CD8-positive, alpha-beta memory T cell (primary cell): ENCODE measurements around the gene LYRM9. TPM values are rescaled to one million over a fixed set of nuclear protein-coding genes. Genes with fewer than 3 reads are reported as not detected.
"Not testable (repeated sequence)": the region's sequence is repeated elsewhere in the genome, so short reads cannot be mapped to it uniquely, and the experiment has no call there.

Experiments used
- CTCF ChIA-PET: fragments of 350-600 bp; sonication (Branson Sonifier 250); formaldehyde crosslinking; loops from one replicate; lab custom pipeline; 2021; ENCODE audit warnings: antibody characterized with exemption; lab: Charles Lee
- POLR2A ChIA-PET: fragments of 350-600 bp; sonication (Branson Sonifier 250); formaldehyde crosslinking; loops from one replicate; lab custom pipeline; 2021; ENCODE audit warnings: antibody characterized with exemption; lab: Charles Lee
- DNase-seq, 5 donors: peaks; one replicate each; pipeline versions ENCODE4 v3.0.0 to v3.0.0-alpha.2; 2020 to 2022; ENCODE audit warnings: mixed read lengths in 1 of 5
- H3K27ac ChIP-seq: one replicate; pipeline ENCODE4 v1.7.0; 2013; ENCODE audit warnings: low read depth, mild to moderate bottlenecking, low read length, moderate library complexity
- H3K27me3 ChIP-seq: 2 replicates; pipeline ENCODE4 v1.7.0; 2013; ENCODE audit warnings: low read length, mild to moderate bottlenecking; ENCODE audit not compliant: insufficient read depth, poor library complexity, severe bottlenecking
- H3K36me3 ChIP-seq: 2 replicates; pipeline ENCODE4 v1.7.0; 2013; ENCODE audit warnings: mild to moderate bottlenecking, low read length, moderate library complexity; ENCODE audit not compliant: insufficient read depth
- H3K4me1 ChIP-seq: 2 replicates; pipeline ENCODE4 v1.7.0; 2013; ENCODE audit warnings: mild to moderate bottlenecking, low read length, moderate library complexity; ENCODE audit not compliant: insufficient read depth
- H3K4me3 ChIP-seq: 2 replicates; pipeline ENCODE4 v1.7.0; 2013; ENCODE audit warnings: mild to moderate bottlenecking, low read length
- H3K9me3 ChIP-seq: 2 replicates; pipeline ENCODE4 v1.7.0; 2013; ENCODE audit warnings: mild to moderate bottlenecking, low read length
- H3K27ac Mint-ChIP-seq, 8 donors: one replicate each; pipeline ENCODE4 v1.8.0; 2020 to 2021; ENCODE audit warnings: mixed read lengths in 8 of 8, mild to moderate bottlenecking in 6 of 8, inconsistent platforms in 3 of 8, moderate library complexity in 3 of 8
- H3K27me3 Mint-ChIP-seq, 2 donors: one replicate each; pipeline ENCODE4 v1.8.0; 2020 to 2021; ENCODE audit warnings: mixed read lengths in 2 of 2, mild to moderate bottlenecking in 1 of 2, moderate library complexity in 1 of 2
- H3K36me3 Mint-ChIP-seq, 3 donors: one replicate each; pipeline ENCODE4 v1.8.0; 2020 to 2021; ENCODE audit warnings: mixed read lengths in 3 of 3, inconsistent platforms in 1 of 3, mild to moderate bottlenecking in 1 of 3
- H3K4me1 Mint-ChIP-seq, 3 donors: one replicate each; pipeline ENCODE4 v1.8.0; 2020 to 2021; ENCODE audit warnings: mixed read lengths in 3 of 3, inconsistent platforms in 1 of 3, mild to moderate bottlenecking in 1 of 3
- H3K4me3 Mint-ChIP-seq, 7 donors: one replicate each; pipeline ENCODE4 v1.8.0; 2020 to 2021; ENCODE audit warnings: mixed read lengths in 7 of 7, mild to moderate bottlenecking in 6 of 7, moderate library complexity in 4 of 7, inconsistent platforms in 2 of 7
- H3K9me3 Mint-ChIP-seq, 5 donors: one replicate each; pipeline ENCODE4 v1.8.0; 2020 to 2022; ENCODE audit warnings: mixed read lengths in 5 of 5, mild to moderate bottlenecking in 3 of 5, moderate library complexity in 2 of 5, inconsistent platforms in 1 of 5
- polyA plus RNA-seq: library from polyadenylated mRNA; unstranded; fragments of 300-500 nt; fragmentation: Illumina TruSeq; gene quantifications from one replicate; pipeline ENCODE4 v1.2.3, GENCODE V29; 2021
- total RNA-seq, 2 experiments: library from RNA; stranded (reverse); gene quantifications; one replicate each; pipeline ENCODE4 v1.2.3, GENCODE V29; 2021

Gene LYRM9
- total and polyA plus RNA-seq, 3 experiments from 2014 or later: 2.5 to 11.1 (median 3.4) TPM

GRCh38 chr17:27854163-27854562, 39.0 kb downstream of the LYRM9 start:
- ChIA-PET POLR2A (no interaction called here), CTCF (no interaction called here)
- DNase-seq: no peak
- no peaks in the 10 kb centered on the region for H3K4me1 Mint-ChIP-seq
- H3K27ac Mint-ChIP-seq: no peak overlapping the region
- peaks cover 3 to 9% of the 10 kb centered on the region in 2 donors for H3K27me3 Mint-ChIP-seq
- H3K9me3 Mint-ChIP-seq: no peaks in the 10 kb centered on the region
- H3K36me3 Mint-ChIP-seq: no peaks in the 10 kb centered on the region
- Histone ChIP-seq H3K27me3 (no peaks in the 10 kb centered on the region), H3K36me3 (no peaks in the 10 kb centered on the region), H3K27ac (no peak overlapping the region), H3K4me1 (no peaks in the 10 kb centered on the region), H3K4me3 (no peak overlapping the region), H3K9me3 (no peaks in the 10 kb centered on the region)
- H3K4me3 Mint-ChIP-seq: no peak overlapping the region

GRCh38 chr17:27853091-27853490, 40.1 kb downstream of the LYRM9 start:
- Histone ChIP-seq H3K36me3 (no peaks in the 10 kb centered on the region), H3K27me3 (no peaks in the 10 kb centered on the region), H3K4me3 (no peak overlapping the region), H3K27ac (no peak overlapping the region), H3K9me3 (no peaks in the 10 kb centered on the region), H3K4me1 (no peaks in the 10 kb centered on the region)
- no peak overlapping the region for H3K4me3 Mint-ChIP-seq
- H3K36me3 Mint-ChIP-seq: no peaks in the 10 kb centered on the region
- DNase-seq: no peak
- H3K4me1 Mint-ChIP-seq: no peaks in the 10 kb centered on the region
- H3K27ac Mint-ChIP-seq: no peak overlapping the region
- H3K9me3 Mint-ChIP-seq: no peaks in the 10 kb centered on the region
- CTCF ChIA-PET: no interaction called here
- POLR2A ChIA-PET: no interaction called here
- H3K27me3 Mint-ChIP-seq: peaks cover 3 to 9% of the 10 kb centered on the region in 2 donors

- Mint-ChIP-seq H3K4me1 (peaks cover 26 to 30% (median 29%) of the 10 kb centered on the region in 3 donors), H3K4me3 (no peak overlapping the region), H3K36me3 (no peaks in the 10 kb centered on the region), H3K27ac (no peak overlapping the region), H3K9me3 (no peaks in the 10 kb centered on the region), H3K27me3 (peaks cover 3 to 5% of the 10 kb centered on the region in 2 donors)
- Histone ChIP-seq H3K4me3 (no peak overlapping the region), H3K4me1 (peaks cover 5% of the 10 kb centered on the region), H3K9me3 (no peaks in the 10 kb centered on the region), H3K27me3 (no peaks in the 10 kb centered on the region), H3K36me3 (no peaks in the 10 kb centered on the region), H3K27ac (no peak overlapping the region)
- ChIA-PET CTCF (interaction anchor here (2.4 kb wide), 1 partner anchor 44 kb away, joined by 8 read pairs; no protein-coding TSS in a partner anchor), POLR2A (no interaction called here)
- no peak for DNase-seq
Measured at GRCh38 chr17:27849474-27850185, 43.5 kb downstream of the LYRM9 start.

GRCh38 chr17:27848931-27849330, 44.2 kb downstream of the LYRM9 start:
- H3K9me3 ChIP-seq: no peaks in the 10 kb centered on the region
- ChIA-PET POLR2A (no interaction called here), CTCF (interaction anchor here (2.4 kb wide), 1 partner anchor 43 kb away, joined by 8 read pairs; no protein-coding TSS in a partner anchor)
- DNase-seq: no peak
- no peak overlapping the region for H3K4me3 ChIP-seq
- peaks cover 5% of the 10 kb centered on the region for H3K4me1 ChIP-seq
- no peaks in the 10 kb centered on the region for H3K9me3 Mint-ChIP-seq
- peak overlapping the region in 1 of 7 donors; percentile 6 for H3K4me3 Mint-ChIP-seq
- peaks cover 26 to 30% (median 29%) of the 10 kb centered on the region in 3 donors for H3K4me1 Mint-ChIP-seq
- H3K27ac ChIP-seq: no peak overlapping the region
- H3K36me3 Mint-ChIP-seq: no peaks in the 10 kb centered on the region
- no peaks in the 10 kb centered on the region for H3K27me3 ChIP-seq
- H3K27me3 Mint-ChIP-seq: peaks cover 3 to 5% of the 10 kb centered on the region in 2 donors
- H3K27ac Mint-ChIP-seq: no peak overlapping the region
- no peaks in the 10 kb centered on the region for H3K36me3 ChIP-seq

GRCh38 chr17:27846808-27847307, 46.3 kb downstream of the LYRM9 start:
- not testable (repeated sequence) for H3K36me3 ChIP-seq, H3K27ac ChIP-seq, DNase-seq, H3K9me3 Mint-ChIP-seq, H3K36me3 Mint-ChIP-seq, H3K4me3 ChIP-seq, H3K27me3 Mint-ChIP-seq, H3K27me3 ChIP-seq, H3K4me1 ChIP-seq, H3K9me3 ChIP-seq
- Mint-ChIP-seq H3K4me3 (peak overlapping the region; percentile 61 to 85 (median 82)), H3K27ac (peak overlapping the region; percentile 84 to 95 (median 90)), H3K4me1 (peaks cover 26 to 30% (median 29%) of the 10 kb centered on the region in 3 donors)
- POLR2A ChIA-PET: interaction anchor here (0.7 to 1.0 kb wide), 3 partner anchors 38 to 46 kb away, joined by 3 to 12 read pairs (median 4); partner anchors contain the start of gene LYRM9
- CTCF ChIA-PET: interaction anchor here (0.8 to 3.0 kb wide), 7 partner anchors 28 to 46 kb away, joined by 3 to 13 read pairs (median 4); partner anchors contain the start of gene NOS2

- CTCF ChIA-PET: interaction anchor here (0.8 to 3.0 kb wide), 5 partner anchors 27 to 46 kb away, joined by 3 to 13 read pairs (median 4); partner anchors contain the start of gene NOS2
Measured at GRCh38 chr17:27846042-27846655, 47.0 kb downstream of the LYRM9 start.

GRCh38 chr17:27845264-27846041, 47.7 kb downstream of the LYRM9 start:
- Mint-ChIP-seq H3K4me1 (peaks cover 26 to 30% (median 29%) of the 10 kb centered on the region in 3 donors), H3K9me3 (no peaks in the 10 kb centered on the region), H3K27me3 (peaks cover 0 to 3% of the 10 kb centered on the region in 2 donors), H3K27ac (peak overlapping the region; percentile 84 to 95 (median 88)), H3K4me3 (peak overlapping the region in 4 of 7 donors; percentile 78 to 85 (median 81)), H3K36me3 (no peaks in the 10 kb centered on the region)
- H3K9me3 ChIP-seq: no peaks in the 10 kb centered on the region
- ChIA-PET POLR2A (interaction anchor here (0.7 kb wide), 3 partner anchors 34 to 40 kb away, joined by 3 to 4 read pairs (median 3); no protein-coding TSS in a partner anchor), CTCF (interaction anchor here (1.2 to 3.0 kb wide), 2 partner anchors 38 to 40 kb away, joined by 3 to 13 read pairs; no protein-coding TSS in a partner anchor)
- no peak overlapping the region for H3K27ac ChIP-seq
- no peaks in the 10 kb centered on the region for H3K36me3 ChIP-seq
- peaks cover 5% of the 10 kb centered on the region for H3K4me1 ChIP-seq
- H3K27me3 ChIP-seq: no peaks in the 10 kb centered on the region
- no peak overlapping the region for H3K4me3 ChIP-seq
- DNase-seq: no peak

More at GRCh38 chr17:27846042-27846655, 47.0 kb downstream of the LYRM9 start:
- no peaks in the 10 kb centered on the region for H3K9me3 ChIP-seq
- peak overlapping the region; percentile 84 to 95 (median 90) for H3K27ac Mint-ChIP-seq
- no peaks in the 10 kb centered on the region for H3K36me3 Mint-ChIP-seq
- POLR2A ChIA-PET: interaction anchor here (0.7 to 1.0 kb wide), 6 partner anchors 33 to 47 kb away, joined by 3 to 12 read pairs (median 4); partner anchors contain the start of gene LYRM9
- H3K27me3 Mint-ChIP-seq: peaks cover 0 to 3% of the 10 kb centered on the region in 2 donors
- H3K27ac ChIP-seq: no peak overlapping the region
- H3K4me1 ChIP-seq: peaks cover 5% of the 10 kb centered on the region
- no peaks in the 10 kb centered on the region for H3K27me3 ChIP-seq
- no peak overlapping the region for H3K4me3 ChIP-seq
- no peaks in the 10 kb centered on the region for H3K36me3 ChIP-seq
- DNase-seq: peak in 4 of 5 donors; percentile 26 to 61 (median 52)
- peak overlapping the region; percentile 61 to 85 (median 82) for H3K4me3 Mint-ChIP-seq
- H3K4me1 Mint-ChIP-seq: peaks cover 26 to 30% (median 29%) of the 10 kb centered on the region in 3 donors
- no peaks in the 10 kb centered on the region for H3K9me3 Mint-ChIP-seq
